ENCODE data around the gene BAG5.

Gene BAG5

GRCh38 chr14:103507751-103508150 lies 54.7 kb downstream of the BAG5 start:
- no peak for DNase-seq

All from retina (tissue), 1 donor.